Posterior cingulate gyrus (tissue), 11 donors: ENCODE measurements around the gene KRTAP5-8.
"Not testable (repeated sequence)": the region's sequence is repeated elsewhere in the genome, so short reads cannot be mapped to it uniquely, and the experiment has no call there.

Experiments
- DNase-seq, 10 donors: peaks; one replicate each; pipeline versions ENCODE4 v3.0.0 to v3.0.0-alpha.2; 2020 to 2021; ENCODE audit warnings: mixed read lengths in 3 of 10
- intact Hi-C: fragments of 100-400 bp; cut with DNase I; formaldehyde crosslinking; loops from one replicate; pipeline ENCODE4 v1.15.1; 2023

KRTAP5-8 gene

DNA sequence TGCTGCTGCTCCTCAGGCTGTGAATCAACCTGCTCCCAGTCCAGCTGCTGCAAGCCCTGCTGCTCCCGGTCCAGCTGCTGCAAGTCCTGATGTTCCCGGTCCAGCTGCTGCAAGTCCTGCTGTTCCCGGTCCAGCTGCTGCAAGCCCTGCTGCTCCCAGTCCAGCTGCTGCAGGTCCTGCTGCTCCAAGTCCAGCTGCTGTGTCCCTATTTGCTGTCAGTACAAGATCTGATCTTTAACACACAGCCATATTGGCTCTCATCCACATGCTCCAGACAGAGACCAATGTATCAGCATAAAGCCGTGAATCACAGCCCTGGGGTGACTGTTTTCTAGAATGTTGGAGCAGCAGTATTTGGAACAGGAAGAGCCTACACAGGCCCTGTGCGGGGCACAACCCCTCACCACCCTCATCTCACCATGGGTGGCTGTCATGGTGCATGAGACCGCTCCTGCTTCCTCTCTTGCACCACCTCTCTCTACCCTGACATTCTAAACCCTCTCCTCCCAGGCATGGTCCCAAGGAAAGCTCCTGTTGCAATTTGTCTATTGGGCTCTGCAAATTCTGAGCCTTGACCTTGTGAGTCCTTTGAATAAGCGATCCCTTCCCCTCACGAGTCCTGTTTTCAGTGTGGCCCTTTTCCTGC lies 31.0 kb downstream of the KRTAP5-8 start:
- no peak for DNase-seq
- intact Hi-C loops = no loop called here

DNA sequence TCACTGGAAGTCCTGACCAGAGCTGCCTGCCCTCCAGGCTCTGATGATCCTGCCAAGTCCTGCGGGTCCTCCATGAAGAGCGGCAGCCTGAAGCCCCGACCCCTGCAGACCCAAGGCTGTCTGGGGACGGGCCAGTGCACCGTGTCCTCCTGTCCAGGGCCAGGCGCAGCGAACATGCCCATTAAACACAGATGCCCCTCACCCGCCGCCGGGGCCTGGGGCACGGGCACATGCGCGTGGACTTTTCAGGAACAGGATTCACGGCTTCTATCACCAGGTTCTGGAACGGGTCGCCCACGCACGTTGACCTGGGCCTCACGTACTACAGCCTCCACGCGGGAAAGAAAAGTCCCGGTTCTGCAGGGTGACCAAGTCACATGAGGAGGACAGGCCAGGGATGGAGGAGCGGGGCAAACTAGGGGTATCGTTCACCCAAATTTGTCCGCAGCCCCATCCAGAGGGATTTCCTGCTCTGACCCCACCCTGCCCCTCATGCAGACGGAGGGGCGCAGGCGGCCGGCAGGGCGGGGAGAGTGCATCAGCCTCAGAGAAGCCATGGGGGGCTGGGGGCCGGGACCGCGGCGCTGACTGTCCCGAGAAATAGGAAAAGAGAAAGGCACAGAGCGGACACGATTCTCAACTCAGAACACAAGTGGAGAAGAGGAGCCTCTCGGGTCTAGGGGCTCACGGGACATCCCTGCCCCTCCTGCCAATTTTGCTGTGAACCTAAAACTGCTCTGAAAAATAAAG lies 33.5 kb downstream of the KRTAP5-8 start:
- DNase-seq, intact Hi-C loops: not testable (repeated sequence)

DNA sequence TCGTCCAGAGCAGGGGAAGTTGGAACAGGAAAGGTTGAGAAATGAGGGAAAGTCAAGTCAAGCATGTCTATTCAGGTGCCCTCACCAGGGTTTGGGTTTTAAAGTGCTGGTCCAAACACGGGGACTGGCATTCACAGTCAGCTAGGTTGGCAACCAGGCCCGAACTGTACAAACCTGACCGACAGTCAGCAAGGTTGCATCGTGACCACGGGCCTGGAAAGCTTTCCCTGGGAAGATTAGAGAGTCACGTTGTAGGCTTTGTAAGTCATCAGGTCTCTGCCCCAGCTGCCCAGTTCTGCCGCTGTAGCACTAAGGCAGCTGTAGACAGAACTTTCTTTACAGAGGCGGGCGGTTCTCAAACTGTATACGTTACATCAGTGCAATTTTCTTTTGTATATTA lies 35.0 kb downstream of the KRTAP5-8 start:
- intact Hi-C loops = no loop called here

DNA sequence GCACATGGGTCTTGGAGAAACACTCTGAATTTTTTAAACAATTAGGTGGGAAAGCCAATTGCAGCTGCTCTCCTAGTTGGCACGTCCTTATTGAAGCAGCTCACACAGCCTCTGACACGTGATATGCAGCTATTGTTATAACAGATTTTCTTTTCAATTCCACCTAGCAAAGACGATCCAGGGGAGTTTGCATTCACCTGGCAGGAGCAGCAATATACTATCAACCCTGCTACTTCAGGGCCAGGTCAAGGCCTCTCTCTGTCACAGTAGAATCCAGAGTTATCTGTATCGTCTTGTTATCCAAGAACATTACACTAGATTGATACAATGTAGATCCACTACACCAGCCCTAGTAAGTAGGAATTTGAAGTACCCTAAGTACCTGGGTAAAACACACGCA lies 36.6 kb downstream of the KRTAP5-8 start:
- intact Hi-C loops = no loop called here

More for the DNA sequence above, 35.0 kb downstream of the KRTAP5-8 start:
- no peak for DNase-seq

DNA sequence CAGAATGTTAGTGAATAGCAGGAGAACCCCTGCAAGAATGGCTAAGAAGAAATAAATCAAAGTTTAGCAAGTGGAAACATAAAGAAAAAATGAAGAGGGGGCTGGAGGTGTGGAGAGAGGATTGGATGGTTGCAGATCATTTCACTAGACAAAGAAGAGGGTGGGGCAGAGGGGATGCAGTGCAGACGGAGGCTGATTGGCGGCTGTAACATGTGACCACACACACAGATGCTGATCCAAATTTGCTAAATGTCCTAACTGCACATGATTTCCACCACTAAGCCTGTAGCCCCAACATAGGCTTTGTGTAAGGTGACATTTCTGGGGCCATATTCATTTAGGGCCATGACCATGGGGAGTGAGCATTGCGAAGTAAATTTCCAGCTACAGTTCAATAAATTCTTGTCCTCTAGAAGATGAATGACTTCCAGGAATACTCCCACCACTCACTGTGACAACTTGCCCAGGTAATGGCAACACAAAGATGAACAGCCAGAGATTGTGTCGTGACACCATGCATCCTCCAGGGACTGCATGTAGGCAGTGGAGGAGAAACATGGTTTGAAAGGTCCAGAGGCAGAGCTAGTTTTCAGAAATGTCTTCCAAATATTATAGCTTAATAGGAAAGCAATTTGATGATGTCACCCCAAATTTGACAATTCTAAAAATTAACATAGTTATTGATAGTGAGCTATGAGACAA lies 38.0 kb downstream of the KRTAP5-8 start:
- intact Hi-C loops = no loop called here
- DNase-seq = no peak

More for the DNA sequence above, 36.6 kb downstream of the KRTAP5-8 start:
- DNase-seq = no peak

DNA sequence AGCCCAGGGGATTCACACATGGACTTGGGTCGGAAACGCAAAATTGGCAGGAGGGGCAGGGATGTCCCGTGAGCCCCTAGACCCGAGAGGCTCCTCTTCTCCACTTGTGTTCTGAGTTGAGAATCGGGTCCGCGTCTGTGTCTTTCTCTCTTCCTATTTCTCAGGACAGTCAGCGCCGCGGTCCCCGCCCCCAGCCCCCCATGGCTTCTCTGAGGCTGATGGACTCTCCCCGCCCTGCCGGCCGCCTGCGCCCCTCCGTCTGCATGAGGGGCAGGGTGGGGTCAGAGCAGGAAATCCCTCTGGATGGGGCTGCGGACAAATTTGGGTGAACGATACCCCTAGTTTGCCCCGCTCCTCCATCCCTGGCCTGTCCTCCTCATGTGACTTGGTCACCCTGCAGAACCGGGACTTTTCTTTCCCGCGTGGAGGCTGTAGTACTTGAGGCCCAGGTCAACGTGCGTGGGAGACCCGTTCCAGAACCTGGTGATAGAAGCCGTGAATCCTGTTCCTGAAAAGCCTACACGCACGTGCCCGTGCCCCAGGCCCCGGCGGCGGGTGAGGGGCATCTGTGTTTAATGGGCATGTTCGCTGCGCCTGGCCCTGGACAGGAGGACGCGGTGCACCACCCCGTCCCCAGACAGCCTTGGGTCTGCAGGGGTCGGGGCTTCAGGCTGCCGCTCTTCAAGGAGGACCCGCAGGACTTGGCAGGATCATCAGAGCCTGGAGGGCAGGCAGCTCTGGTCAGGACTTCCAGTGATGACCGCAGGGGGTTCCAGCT lies 39.1 kb downstream of the KRTAP5-8 start:
- DNase-seq, intact Hi-C loops: not testable (repeated sequence)

DNA sequence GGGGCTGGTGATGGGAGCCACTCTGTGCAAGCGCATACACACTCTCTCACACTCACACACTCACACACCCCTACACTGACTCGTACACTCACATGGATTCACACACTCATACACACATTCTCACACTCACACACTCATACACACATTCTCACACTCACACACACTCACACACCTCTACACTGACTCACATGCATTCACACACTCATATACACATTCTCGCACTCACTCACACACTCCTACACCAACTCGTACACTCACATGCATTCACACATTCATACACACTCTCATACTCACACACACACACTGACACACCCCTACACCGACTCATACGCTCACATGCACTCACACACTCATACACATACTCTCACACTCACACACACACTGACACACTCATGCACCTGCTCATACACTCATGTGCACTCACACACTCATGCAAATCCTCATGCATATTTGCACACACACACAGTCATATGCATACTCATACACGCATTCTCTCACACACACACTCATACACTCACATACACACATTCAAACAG lies 39.7 kb downstream of the KRTAP5-8 start:
- intact Hi-C loops = no loop called here
- no peak for DNase-seq

DNA sequence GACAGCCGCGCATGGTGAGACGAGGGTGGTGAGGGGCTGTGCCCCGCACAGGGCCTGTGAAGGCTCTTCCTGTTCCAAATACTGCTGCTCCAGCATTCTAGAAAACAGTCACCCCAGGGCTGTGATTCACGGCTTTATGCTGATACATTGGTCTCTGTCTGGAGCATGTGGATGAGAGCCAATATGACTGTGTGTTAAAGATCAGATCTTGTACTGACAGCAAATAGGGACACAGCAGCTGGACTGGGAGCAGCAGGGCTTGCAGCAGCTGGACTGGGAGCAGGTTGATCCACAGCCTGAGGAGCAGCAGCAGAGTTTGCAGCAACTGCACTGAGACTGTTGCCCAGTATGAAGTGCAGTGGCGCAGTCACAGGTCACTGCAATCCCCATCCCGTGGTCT lies 41.7 kb downstream of the KRTAP5-8 start:
- intact Hi-C loops = not testable (repeated sequence)

DNA sequence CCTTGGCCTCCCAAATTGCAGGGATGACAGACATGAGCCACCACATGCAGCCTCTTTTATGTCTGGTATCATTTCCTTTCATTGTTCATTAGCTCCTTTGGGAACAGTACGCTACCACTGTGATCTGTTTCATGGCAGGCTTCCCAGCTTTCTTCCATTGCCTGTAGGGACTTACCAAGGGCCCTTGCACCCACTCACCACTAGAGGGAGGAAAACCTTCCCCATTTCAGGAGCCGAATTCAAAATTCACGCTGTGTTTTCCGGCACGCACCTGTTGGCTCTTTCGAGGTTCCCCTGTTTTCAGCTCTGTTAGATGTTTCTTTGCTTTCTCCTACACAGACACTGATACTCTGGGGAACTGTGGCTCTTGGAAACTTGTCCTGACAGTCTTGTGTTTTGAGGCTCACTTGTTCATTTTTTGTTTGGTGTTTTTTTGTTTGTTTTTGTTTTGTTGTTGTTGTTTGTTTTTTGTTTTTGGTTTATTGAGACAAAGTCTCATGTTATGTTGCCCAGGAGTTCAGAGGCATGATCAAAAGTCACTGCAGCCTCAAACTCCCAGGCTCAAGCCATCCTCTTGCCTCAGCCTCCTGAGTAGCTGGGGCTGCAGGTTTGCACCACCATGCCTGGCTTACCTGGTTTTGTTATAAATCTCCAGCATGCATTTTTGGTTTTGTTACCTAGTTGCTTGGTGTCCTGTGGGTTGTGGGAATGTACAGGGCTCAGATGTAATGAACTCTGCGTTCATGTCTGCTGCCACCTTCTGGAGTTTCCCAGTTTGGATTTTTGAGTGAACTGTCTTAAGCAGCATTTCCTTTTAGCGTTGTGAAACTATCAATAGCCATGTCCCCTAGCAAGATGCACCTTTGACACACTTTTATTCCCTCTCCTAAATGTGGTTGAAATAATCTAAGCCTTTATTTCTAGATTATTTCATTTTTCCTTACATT lies 42.5 kb downstream of the KRTAP5-8 start:
- intact Hi-C loops = no loop called here
- DNase-seq = peak in 6 of 10 donors; percentile 51 to 90 (median 54)

More for the DNA sequence above, 41.7 kb downstream of the KRTAP5-8 start:
- DNase-seq = not testable (repeated sequence)

DNA sequence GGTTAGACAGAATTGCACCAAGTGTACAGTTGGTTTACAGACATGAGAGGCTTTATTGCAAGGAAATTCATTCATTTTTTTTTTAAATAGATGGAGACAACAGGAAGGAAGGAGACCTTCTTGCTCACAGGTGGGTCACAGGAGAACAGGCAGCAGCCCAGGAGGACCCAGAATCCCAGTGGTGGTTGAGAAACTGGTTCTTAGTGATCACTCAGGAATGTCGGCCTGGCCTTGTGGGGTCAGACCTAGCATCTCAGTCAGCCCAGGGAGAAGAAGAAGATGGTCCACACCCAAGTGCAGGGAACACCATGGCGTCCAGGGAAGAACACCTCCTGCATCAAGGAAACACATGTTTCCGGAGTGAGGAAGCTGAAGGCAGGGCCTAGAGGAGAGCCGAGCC lies 44.0 kb downstream of the KRTAP5-8 start:
- intact Hi-C loops = no loop called here
- no peak for DNase-seq

DNA sequence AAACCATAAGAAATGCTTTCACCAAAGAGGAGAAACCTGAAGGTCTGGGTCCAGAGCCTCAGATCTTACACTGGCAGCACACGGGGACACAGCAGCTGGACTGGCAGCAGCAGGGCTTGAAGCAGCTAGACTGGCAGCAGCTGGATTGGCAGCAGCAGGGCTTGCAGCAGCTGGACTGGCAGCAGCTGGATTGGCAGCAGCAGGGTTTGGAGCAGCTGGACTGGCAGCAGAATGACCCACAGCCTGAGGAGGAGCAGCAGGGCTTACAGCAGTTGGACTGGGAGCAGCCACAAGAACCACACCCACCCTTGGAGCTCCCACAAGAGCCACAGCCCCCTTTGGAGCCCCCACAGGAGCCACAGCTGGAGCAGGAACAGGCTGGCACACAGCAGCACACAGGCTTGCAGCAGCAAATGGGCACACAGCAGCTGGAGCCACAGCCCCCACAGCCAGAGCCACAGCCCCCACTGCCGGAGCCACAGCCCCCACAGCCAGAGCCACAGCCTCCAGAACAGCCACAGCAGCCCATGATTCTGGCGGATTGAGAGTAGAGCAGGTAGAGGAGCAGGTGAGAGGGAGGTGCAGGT lies 44.6 kb downstream of the KRTAP5-8 start, which contains the start of gene KRTAP5-11:
Gene KRTAP5-11, minus strand, starts transcription at position 567 of the 587 bp plus-strand sequence. Its CDS starts 38 bp downstream, at position 529.
- intact Hi-C loops = no loop called here
- peak in 1 of 10 donors; percentile 74 for DNase-seq

DNA sequence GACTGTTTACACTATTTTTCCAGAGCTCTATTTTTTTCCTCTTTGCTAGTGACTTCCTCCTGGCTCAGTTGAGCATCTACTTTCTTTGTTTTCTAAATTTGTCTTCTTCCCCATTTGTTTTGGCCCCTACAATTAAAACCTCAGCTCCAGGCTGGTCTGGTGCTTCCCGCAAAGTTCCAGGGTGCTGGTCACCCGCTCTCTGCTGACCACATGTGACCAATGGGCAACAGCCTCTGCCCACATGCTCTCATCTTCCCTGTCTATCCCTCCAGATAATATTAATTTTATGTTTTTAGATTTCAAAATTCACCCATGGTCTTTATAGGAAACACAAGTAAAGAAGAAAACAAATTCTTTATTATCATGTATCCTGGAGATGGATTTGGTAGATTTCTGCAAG lies 45.1 kb downstream of the KRTAP5-8 start:
- intact Hi-C loops, DNase-seq: not testable (repeated sequence)

DNA sequence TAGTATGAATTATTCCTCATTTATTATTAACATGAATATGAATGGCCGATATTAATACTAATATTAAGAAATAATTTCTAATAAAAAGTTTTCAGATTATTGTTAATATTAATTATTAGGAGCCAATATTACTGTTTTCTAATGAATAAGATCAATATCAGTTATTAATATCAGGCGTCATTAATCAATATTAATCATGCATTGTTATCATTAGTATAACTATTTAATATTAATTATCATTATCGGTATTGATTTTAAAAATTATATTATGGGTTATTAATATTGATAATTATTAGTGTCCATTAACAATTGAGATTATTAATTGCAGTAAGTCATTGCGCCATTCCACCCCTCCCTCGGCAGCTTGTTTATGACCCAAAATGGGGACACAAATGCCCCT lies 47.8 kb downstream of the KRTAP5-8 start:
- intact Hi-C loops, DNase-seq: not testable (repeated sequence)

DNA sequence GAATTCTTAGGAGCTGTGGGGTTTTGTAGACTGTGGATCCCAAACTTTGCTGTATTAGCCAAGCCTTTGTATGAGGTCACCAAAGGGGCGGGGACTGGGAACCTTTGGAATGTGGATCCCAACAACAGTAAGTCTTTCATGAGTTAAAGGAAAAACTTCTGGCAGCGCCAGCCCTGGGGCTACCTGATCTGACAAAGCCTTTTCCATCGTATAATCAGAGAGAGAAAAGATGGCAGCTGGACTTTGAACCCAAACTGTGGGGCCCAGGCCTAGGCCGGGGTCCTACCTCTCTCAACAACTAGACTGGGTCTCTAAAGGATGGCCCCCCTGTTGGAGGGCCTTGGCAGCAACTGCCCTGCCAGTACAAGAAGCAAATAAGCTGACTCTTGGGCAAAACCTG lies 50.5 kb downstream of the KRTAP5-8 start:
- not testable (repeated sequence) for DNase-seq

More for the DNA sequence above, 50.5 kb downstream of the KRTAP5-8 start:
- intact Hi-C loops = not testable (repeated sequence)
